GM12872 (cell line): ENCODE results near the gene SHANK3.

Experiments used
- CTCF ChIP-seq: IDR thresholded peaks from 3 replicates; pipeline ENCODE4 v1.5.1; 2011; ENCODE audit warnings: low read depth, mild to moderate bottlenecking, low read length, moderate library complexity; ENCODE audit not compliant: insufficient read depth

The SHANK3 gene

GRCh38 chr22:50712341-50713007, 39.9 kb downstream of the SHANK3 start:
- TF ChIP-seq CTCF: no peak

- TF ChIP-seq CTCF: no peak
These were observed 40.4 kb downstream of the SHANK3 start for GRCh38 chr22:50713008-50713385.

GRCh38 chr22:50713571-50714056, 41.0 kb downstream of the SHANK3 start:
- no peak for TF ChIP-seq CTCF

- TF ChIP-seq CTCF: no peak
These were observed 41.5 kb downstream of the SHANK3 start for GRCh38 chr22:50714150-50714549.

GRCh38 chr22:50714631-50715179, 42.1 kb downstream of the SHANK3 start:
- no peak for TF ChIP-seq CTCF

- TF ChIP-seq CTCF: no peak
These were observed 42.6 kb downstream of the SHANK3 start for GRCh38 chr22:50715250-50715649.

GRCh38 chr22:50715776-50716175, 43.2 kb downstream of the SHANK3 start:
- no peak for TF ChIP-seq CTCF
